Hematopoietic multipotent progenitor cell treated with erythropoietin and hydrocortisone succinate and interleukin-3 and kit ligand, for 4 days (in vitro differentiated cells): ENCODE data around the gene HSPBP1.

ENCODE experiments used
- DNase-seq: peaks from one replicate; pipeline ENCODE4 v3.0.0-alpha.2; 2015

Gene HSPBP1, protein sequence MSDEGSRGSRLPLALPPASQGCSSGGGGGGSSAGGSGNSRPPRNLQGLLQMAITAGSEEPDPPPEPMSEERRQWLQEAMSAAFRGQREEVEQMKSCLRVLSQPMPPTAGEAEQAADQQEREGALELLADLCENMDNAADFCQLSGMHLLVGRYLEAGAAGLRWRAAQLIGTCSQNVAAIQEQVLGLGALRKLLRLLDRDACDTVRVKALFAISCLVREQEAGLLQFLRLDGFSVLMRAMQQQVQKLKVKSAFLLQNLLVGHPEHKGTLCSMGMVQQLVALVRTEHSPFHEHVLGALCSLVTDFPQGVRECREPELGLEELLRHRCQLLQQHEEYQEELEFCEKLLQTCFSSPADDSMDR

DNA sequence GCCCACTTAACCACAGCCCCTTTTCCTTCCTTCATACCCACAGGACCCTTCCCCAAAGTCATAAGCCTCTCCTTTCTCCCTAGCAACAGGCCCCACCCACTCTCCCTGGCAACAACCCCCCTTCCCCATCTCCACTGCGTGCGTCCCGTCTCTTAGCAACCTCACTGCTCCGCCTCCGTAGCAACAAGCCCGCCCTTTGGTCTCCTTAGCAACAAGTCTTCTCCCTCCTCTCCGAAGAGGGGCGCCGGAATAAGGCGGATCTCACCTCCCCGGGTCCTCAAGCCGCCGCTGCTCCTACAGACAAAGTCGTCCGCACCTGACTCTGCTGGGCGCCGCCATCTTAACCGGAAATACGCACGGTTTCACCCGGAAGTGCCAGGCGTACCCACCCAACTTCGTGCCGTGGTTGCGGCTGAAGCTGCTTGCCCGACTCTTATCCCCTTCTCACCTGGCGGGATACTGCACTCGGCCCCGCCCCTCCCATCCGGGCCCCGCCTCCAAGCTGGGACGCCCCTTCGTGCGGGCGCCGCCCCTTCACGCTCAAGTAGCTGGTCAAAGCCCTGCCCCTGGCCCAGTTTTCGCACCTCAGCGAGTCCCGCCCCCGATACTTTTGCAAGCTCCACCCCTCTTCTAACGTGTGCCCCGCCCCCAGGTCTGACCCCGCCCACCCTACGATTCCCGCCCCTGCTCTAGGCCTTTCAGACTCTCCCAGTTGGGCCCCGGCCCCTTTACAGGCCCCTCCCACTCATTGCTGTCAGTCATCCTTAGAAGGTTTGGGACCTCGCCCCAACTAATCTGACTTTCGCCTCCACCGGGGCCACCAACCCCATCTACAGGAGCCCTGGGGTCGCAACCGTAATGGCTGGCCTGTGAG is at the start of gene HSPBP1:
HSPBP1 (minus strand) TSS at position 341 of the 874 bp plus-strand sequence. CDS start 502 bp downstream, outside the sequence.
- DNase-seq, result peak; percentile 98

DNA sequence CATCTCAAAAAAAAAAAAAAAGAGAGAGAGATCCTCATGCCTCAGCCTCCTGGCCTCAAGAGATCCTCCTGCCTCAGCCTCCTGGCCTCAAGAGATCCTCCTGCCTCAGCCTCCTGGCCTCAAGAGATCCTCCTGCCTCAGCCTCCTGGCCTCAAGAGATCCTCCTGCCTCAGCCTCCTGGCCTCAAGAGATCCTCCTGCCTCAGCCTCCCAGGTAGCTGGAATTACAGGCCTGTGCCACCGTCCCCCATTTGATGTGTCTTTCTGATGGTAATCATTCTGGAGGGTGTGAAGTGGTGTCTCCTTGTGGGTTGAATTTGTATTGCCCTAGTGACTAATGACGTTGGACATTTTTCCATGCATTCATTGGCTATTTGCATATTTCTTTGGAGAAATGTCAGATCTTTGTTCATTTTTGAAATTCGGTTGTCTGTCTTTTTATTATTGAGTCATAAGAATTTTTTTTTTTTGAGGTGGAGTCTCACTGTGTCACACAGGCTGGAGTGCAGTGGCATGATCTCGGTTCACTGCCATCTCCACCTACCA is 48.9 kb upstream of the HSPBP1 start:
- DNase-seq, result peak; percentile 49

DNA sequence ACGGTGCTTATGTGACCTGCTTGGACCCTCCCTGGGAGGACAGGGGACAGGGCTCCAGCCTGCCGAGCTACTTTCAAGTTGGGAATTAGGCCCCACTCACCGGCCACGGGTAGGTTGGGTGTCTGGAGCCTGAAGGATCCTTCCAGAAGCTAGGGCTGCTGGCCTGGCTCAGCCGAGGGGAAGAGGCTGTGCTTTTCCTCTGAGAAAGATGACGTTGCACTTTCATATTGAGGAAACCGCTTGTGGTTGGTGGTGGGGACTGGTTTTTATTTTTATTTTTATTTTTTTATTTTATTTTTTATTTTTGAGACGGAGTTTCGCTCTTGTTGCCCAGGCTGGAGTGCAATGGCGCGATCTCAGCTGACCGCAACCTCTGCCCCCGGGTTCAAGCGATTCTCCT is 45.3 kb upstream of the HSPBP1 start, which contains the start of gene TMEM150B:
TMEM150B (minus strand) TSS at position 170 of the 400 bp plus-strand sequence. CDS start 4,305 bp downstream, outside the sequence.
- peak; percentile 77 for DNase-seq

DNA sequence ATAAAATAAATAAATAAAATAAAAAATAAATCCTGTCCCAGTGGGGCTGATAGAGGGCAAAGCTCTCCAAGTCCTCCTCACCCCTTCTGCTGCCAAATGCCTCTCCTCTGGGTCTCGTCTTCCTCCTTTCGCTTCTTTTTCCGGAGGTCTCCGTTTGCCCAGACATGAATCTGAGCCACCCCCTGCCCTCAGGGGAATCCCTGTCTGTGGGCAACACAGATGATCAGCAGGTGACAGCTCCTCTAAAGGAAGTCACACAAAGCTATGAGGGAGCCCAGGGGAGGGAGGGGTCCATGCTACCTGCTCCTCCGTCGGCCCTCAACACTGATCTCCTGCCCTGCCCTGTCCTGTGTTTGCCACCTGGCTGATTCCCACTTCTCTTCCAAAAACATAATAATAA is 44.8 kb upstream of the HSPBP1 start:
- DNase-seq, result no peak

DNA sequence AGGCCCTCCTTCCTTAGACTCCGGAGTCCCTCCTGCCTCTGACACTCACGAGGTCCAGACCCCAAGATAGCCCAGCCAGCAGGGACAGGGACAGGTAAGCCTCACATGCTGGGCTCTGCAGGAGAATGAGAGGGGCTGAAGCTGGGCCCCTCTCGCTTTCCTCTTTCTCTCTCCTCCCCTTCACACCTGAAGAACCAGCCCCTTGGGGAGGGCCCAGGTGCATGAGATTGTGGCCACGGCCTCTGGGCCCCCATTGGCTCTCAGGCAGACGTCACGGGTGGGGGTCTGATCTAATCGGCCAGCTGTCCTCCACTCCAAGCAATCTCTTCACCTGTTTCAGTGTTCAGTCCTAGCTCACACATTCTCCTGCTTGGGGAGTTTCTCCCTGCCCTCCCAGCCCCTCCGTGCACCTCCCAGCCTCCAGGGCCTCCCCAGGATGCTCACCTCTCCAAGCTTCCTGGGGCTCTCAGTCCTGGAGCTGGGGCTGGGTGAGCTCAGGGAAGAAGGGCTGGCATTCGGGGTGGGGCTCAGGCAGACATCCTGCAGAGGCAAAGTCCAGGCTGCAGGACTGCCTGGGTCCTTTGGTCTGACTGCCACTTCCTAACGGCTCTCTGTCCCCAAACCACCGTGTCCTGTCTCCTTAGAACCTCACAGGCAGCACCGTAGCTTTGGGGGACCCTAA is 42.4 kb upstream of the HSPBP1 start:
- DNase-seq, result no peak

DNA sequence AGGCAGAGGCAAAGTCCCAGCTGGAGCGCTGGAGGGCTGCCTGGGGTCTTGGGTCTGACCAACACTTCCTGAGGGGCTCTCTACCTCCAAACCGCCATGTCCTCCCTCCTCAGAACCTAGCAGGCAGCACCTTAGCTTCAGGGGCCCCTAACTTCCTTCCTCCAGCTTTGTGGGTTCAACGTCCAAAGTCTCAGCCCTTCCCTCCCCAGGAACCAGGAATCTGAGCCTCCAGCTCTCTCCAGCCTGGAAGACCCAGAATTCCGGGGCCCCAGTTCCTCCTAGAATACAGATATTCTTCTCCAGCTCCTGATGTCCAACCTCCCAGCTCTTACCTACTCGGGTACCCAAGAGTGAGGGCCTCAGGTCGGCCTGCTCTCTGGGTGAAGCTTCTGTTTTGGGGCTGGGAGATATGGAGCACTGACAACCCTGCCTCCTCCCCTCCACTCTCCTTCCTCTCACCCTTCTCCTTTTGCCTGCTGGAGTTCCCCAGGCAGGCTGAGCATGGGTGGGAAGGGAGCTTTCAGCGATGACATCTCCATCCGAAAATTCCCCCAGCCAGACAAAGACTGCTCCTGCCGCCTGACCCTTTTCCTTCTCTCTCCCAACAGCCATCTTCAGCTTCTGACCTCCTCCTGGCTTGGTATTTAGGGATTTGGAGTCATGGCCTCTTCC is 41.7 kb upstream of the HSPBP1 start:
- no peak for DNase-seq

DNA sequence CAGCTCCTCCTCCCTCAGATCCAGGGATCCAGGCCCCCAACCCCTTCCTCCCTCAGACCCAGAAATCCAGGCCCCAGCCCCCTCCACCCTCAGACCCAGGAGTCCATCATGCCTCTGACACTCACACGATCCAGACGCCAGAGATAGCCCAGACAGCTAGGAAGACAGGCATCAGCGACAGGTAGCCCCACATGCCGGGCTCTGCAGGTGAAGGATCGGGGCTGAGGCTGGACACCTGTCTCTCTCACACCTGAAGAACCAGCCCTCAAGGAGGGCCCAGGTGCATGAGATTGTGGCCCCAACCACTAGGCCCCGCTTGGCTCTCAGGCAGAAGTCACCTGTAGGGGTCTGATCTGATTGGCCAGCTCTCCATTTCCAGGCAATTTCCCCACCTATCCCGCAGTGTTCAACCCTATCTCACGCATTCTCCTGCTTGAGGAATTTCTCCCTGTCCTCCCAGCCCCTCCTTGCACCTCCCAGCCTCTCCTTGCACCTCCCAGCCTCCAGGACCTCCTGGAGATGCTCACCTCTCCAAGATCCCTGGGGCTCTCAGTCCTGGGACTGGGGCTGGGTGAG is 41.0 kb upstream of the HSPBP1 start:
- no peak for DNase-seq

DNA sequence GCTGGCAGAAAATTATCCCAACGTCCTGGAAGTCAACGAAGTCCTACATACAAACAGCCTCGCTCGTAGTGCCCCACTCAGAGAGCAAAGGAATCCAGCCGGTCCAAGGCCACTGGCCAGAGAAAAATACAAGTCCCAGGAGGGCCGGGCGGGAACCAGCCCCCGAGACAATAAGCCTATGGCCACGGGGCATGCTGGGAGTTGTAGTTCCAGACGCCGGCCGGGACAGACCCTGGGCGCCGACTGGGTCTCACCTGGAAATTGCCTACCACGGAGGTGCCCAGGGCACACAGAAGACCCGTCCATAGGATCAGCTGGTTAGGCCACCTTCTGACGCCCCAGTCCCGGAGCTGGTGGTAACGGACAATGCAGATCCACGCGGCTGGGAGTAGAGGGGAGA is 39.9 kb upstream of the HSPBP1 start:
- DNase-seq, result peak; percentile 49

DNA sequence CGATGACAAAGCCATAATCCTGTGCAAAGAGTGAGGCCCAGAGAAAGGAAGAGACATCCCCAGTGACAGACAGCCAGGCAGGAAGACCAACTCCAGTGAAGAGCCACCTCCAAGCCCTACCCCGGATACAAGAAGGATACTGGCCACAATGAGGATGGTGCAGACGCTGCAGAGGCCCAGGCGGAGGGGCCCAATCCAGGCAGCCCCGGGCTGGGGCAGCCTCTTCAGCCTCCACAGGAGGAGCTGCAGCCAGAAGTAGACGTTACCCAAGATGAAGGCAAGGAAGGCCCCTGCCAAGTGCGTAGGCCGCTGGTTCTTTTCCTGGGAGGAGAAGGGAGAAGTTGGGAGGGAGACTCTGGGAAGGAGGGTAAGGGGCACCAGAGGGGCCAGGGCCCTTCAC is 36.7 kb upstream of the HSPBP1 start:
- no peak for DNase-seq

DNA sequence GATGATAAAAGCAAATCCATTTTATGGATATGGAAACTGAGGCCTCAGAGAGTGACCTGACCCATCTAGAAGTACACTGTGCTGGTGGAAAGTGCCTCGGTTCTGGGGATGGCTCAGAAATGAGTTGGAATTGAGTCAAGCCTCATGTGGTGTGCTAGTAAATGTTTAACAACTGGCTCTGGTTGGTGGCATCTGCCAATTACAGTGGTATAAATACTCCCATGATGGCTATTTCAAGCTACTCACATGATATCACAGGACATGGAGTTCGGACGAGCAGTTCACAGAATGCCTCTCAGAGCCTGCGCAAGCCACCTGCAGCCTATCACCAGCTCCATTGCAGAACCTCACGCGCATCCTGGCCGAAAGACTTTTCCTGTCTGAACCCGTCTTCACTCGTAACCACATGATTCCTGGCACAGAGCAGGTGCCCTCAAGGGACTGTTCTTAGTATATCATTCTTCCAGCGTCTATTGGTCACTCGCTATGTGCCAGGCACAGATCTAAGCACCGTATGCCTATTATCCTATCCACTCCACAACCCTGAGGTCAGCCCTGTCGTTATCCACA is 36.1 kb upstream of the HSPBP1 start:
- DNase-seq, result no peak

DNA sequence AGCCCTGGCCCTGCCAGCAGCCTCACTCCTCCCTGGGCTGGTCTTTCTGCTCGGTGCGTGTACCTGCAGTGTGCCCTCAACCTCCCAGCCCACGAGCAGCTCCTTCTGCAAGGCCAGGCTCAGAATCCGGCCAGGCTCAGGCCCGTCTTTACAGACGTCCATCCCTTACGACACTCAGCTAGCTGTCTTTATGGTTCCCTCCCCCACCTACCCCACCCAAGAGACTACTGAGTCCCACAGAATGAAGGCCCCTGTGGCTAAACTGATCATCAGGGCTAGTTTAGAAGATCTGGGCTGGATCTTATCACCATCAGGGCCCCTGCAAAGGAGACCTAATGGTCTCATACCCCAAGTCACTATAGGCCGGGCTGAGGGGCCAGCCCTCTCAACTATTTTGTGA is 34.5 kb upstream of the HSPBP1 start:
- DNase-seq, result no peak

DNA sequence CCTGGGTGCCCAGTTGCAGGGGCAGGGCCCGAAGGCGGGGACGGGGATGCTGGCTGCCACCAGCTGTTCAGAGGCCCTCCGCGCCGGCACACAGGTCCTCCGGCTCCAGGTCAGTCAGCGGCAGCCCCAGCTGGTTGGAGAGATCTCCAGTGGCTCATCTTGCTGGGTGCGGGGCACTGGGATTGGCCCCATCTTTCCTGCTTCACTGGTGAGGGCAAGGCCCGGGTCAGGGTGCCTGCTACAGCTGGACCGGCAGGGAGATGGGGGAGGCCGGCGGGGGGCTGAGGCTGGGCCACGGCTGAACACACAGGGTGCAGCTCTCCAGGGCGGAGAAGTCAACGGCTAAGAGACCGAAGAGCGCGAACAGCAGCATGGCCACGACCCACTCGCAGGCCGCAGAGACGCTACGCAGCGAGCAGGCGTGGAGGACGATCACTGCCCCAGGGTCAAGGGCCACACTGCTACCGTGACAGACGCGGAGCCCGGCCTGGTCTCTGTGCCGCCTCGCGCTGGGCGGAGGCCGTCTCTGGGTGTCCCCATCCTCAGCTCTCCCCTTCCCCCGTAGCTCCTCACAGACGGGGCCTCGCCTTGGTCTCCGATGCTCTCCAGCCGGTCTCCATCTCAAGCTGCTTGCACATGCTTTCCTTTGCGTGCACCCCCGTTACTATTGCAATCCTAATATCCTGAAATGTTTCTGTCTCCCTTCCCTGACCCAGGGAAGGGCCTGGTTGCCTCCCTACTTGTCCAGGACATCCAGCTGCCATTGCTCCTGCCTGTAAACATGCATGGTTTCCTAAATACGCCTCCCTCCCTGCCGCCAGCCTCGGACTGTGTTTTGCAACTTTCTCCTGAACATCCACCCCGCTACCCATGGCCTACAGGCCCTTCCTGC is 33.0 kb upstream of the HSPBP1 start:
- no peak for DNase-seq

DNA sequence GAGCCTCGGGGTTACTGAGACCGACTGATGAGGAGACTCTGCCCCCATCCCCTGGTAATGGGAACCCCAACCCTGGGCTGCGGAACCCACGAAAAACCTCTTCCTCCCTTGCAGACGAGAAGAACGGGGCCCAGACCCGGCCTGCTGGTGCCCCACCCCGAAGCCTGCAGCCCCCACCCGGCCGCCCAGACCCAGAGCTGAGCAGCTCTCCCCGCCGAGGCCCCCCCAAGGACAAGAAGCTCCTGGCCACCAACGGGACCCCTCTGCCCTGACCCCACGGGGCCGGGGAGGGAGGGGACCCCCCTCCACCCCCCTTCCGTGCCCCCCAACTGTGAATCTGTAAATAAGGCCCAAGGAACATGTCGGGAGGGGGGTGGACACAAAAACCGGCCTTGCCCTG is 31.9 kb upstream of the HSPBP1 start:
- DNase-seq, result no peak

DNA sequence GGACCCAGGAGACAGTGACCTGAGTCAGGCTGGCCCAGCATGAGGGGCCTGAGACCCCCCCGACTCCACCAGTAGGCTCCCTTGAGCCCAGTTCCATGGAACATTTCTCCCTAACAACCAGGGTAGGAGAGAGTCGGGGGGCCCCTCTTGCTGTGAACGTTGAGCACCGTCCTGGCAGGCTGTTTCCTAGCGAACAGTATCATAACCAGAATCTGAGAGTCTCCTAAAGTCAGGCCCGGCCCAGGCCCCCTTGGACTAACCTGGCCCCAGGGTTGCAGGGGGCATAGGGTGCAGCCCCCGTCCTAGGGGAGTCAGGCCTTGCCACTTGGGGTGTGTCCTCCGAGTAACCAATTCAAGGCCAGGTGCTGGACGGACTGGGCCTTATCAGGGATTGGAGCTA is 31.5 kb upstream of the HSPBP1 start:
- no peak for DNase-seq

DNA sequence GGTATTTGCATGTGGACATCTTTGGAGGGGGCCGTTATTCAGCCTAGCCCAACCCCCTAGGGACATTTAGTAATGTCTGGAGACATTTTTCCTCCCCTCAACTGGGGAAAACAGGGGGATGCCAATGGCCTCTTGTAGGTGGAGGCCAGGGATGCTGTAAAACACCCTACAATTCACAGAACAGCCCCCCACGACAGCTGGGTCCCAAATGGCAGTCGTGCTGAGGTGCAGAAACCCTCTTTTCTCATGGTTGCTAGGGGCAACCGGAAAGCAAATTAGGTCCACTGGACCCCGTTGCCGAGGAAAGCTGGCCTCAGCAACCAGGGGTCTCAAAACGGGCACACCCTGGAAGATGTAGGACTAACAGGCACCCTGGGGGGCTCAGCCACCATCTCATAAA is 30.6 kb upstream of the HSPBP1 start:
- DNase-seq, result no peak

DNA sequence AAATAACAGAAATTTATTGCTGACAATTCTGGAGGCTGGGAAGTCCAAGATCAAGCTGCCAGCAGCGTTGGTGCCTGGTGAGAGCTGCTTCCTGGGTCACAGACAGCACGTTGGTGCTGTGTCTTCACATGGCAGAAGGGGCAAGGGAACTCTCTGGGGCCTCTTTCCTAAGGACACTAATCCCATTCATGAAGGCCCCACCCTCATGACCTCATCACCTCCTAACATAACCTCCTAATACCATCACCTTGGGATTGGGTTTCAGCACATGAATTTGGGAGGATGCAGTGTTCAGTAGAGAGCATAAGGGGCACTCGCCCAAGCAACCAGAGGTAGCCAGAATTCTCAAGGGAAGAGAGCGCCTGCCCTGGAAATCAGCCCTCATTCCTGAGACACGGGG is 29.5 kb upstream of the HSPBP1 start:
- no peak for DNase-seq

DNA sequence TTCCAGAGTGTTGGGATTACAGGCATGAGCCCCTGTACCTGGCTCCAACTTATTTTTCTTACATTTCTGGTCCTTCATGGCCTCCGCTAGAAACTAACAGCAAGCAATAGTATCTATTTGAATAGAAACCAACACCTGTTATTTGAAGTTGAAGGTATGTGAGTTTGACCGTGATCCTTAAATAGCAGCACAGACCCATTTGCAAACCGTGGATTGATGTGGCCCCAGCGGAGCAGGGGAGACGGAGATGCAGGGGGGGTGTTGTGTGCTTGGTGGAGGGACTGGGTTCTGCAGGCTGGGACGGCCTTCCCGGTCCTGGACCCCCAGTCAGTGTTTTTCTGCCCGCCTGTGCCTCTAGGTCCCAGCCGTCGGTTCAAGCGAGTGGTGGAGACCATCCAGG is 28.4 kb upstream of the HSPBP1 start:
- DNase-seq, result no peak

DNA sequence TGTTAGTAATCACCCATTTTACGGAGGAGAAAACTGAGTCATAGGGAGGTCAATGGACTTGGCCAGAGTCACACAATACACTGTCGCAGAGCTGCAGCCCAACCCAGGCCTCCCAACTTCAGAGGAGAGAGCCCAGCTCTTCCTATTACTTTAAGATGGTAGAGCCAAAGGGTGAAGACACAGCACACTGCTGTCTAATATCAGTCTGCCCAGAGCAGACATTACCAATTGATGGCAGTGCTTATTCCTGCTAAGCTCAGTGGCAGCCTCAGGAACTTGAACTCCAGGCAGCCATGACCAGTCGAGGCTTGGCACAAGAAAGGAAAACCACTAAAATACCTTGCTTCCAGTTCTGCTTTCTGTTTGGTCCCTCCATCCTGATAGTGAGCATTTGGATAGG is 26.8 kb upstream of the HSPBP1 start:
- no peak for DNase-seq

DNA sequence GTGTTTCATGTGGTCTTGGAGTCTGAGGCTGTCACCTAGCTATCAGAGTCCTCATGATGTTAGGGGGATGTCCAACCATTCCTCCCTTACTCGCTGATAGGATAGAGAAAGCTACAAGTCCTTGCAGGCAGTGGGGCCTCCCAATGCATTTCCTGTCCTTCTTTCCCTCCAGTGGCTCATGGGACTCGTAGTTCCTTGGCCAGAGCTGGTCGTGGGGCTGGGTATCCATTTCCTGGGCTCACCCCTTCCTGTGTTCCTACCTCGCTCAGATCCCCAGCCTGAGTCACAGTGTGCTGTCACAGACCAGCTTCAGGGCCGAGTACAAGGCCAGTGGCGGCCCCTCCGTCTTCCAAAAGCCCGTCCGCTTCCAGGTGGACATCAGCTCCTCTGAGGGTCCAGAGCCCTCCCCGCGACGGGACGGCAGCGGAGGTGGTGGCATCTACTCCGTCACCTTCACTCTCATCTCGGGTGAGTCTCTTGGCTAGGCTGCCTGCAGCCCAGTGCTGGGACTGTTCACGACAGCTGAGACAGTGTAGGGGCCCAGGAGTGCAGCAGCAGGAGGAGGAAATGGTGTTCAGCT is 26.2 kb upstream of the HSPBP1 start:
- peak; percentile 50 for DNase-seq

DNA sequence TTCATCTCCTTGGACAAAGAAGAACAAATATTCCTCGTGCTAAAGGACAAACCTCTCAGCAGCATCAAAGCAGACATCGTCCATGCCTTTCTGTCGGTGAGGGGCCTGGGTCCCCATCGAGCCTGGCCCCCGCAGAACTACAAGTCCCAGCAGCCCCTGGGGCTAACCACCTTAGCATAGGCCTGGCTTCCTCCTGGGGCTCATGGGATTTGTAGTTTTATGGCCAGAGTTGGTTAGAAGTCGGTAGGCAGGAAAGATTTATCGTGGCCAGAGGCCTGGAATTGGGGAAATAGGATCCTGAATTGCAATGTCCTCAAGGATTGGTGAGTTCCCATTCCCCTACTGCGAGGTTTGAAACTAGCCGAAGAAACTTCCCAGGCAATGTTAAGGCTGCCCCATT is 25.6 kb upstream of the HSPBP1 start:
- peak; percentile 82 for DNase-seq
